Measurements from ENCODE around the gene ATG7.

Gene ATG7

GRCh38 chr3:11271986-11272904, at the start of gene ATG7:
Gene ATG7, plus strand, starts transcription at chr3:11272397. Its CDS starts 26,299 bp downstream, at chr3:11298696.
- peak; percentile 99 for DNase-seq (ENCODE audit: low read depth, low spot score)

- no peak for DNase-seq (ENCODE audit: low read depth, low spot score)
Observed at GRCh38 chr3:11224010-11224409, 48.2 kb upstream of the ATG7 start.

- DNase-seq (ENCODE audit: low read depth, low spot score) = no peak
Observed at GRCh38 chr3:11224870-11225229, 47.3 kb upstream of the ATG7 start.

- DNase-seq (ENCODE audit: low read depth, low spot score) = no peak
Observed at GRCh38 chr3:11226042-11226370, 46.2 kb upstream of the ATG7 start.

- no peak for DNase-seq (ENCODE audit: low read depth, low spot score)
Observed at GRCh38 chr3:11228041-11228440, 44.2 kb upstream of the ATG7 start.

- no peak for DNase-seq (ENCODE audit: low read depth, low spot score)
Observed at GRCh38 chr3:11230125-11230524, 42.1 kb upstream of the ATG7 start.

- no peak for DNase-seq (ENCODE audit: low read depth, low spot score)
Observed at GRCh38 chr3:11230832-11231231, 41.4 kb upstream of the ATG7 start.

GRCh38 chr3:11235385-11235784, 36.8 kb upstream of the ATG7 start:
- DNase-seq (ENCODE audit: low read depth, low spot score) = no peak

GRCh38 chr3:11236588-11237461, 35.4 kb upstream of the ATG7 start:
- peak; percentile 61 for DNase-seq (ENCODE audit: low read depth, low spot score)

- DNase-seq (ENCODE audit: low read depth, low spot score) = peak; percentile 79
Observed at GRCh38 chr3:11238060-11238459, 34.1 kb upstream of the ATG7 start.

- DNase-seq (ENCODE audit: low read depth, low spot score) = peak; percentile 85
Observed at GRCh38 chr3:11238880-11239279, 33.3 kb upstream of the ATG7 start.

GRCh38 chr3:11239796-11240195, 32.4 kb upstream of the ATG7 start:
- no peak for DNase-seq (ENCODE audit: low read depth, low spot score)

GRCh38 chr3:11240496-11240895, 31.7 kb upstream of the ATG7 start:
- no peak for DNase-seq (ENCODE audit: low read depth, low spot score)

- peak; percentile 28 for DNase-seq (ENCODE audit: low read depth, low spot score)
Observed at GRCh38 chr3:11244121-11244677, 28.0 kb upstream of the ATG7 start.

- no peak for DNase-seq (ENCODE audit: low read depth, low spot score)
Observed at GRCh38 chr3:11245276-11245675, 26.9 kb upstream of the ATG7 start.

- DNase-seq (ENCODE audit: low read depth, low spot score) = peak; percentile 11
Observed at GRCh38 chr3:11245827-11246662, 26.2 kb upstream of the ATG7 start.

GRCh38 chr3:11246663-11246970, 25.6 kb upstream of the ATG7 start:
- DNase-seq (ENCODE audit: low read depth, low spot score) = peak; percentile 14

- no peak for DNase-seq (ENCODE audit: low read depth, low spot score)
Observed at GRCh38 chr3:11247362-11247761, 24.8 kb upstream of the ATG7 start.

GRCh38 chr3:11248596-11248995, 23.6 kb upstream of the ATG7 start:
- DNase-seq (ENCODE audit: low read depth, low spot score) = no peak

GRCh38 chr3:11250902-11251806, 21.0 kb upstream of the ATG7 start:
- no peak for DNase-seq (ENCODE audit: low read depth, low spot score)

- no peak for DNase-seq (ENCODE audit: low read depth, low spot score)
Observed at GRCh38 chr3:11251807-11252176, 20.4 kb upstream of the ATG7 start.
